Measurements from ENCODE around the gene SMIM44.

SMIM44 gene

DNA sequence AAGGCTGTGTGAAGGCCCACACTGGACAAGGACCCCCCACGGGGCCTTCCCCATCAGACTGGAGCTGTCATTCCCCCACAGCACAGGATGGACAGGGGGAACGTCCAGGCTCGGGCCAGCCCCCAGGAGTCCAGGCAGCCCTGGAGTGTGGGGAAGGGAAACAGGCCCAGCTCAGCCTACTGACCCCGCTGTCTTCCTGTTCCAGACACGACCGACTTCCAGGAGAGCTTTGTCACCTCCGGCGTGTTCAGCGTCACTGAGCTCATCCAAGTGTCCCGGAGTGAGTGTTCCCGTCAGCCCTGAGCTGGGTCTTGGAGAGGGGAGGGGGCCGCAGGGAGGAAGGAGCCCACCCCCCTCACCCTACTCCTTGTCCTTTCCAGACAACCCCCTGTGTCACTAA is 49.9 kb downstream of the SMIM44 start:
- no peak for DNase-seq
